Measurements from ENCODE around the gene COL4A3.
"Not testable (repeated sequence)": the region's sequence is repeated elsewhere in the genome, so short reads cannot be mapped to it uniquely, and the experiment has no call there.

COL4A3 gene

GRCh38 chr2:227219312-227220105 is 55.1 kb downstream of the COL4A3 start:
- no peak for DNase-seq

- DNase-seq, result no peak
Observed at GRCh38 chr2:227221120-227221519, 56.7 kb downstream of the COL4A3 start.

- DNase-seq, result no peak
Observed at GRCh38 chr2:227222292-227222691, 57.9 kb downstream of the COL4A3 start.

- DNase-seq, result not testable (repeated sequence)
Observed at GRCh38 chr2:227225641-227226040, 61.2 kb downstream of the COL4A3 start.

- DNase-seq, result no peak
Observed at GRCh38 chr2:227228061-227228667, 63.7 kb downstream of the COL4A3 start.

- no peak for DNase-seq
Observed at GRCh38 chr2:227230151-227230550, 65.7 kb downstream of the COL4A3 start.

GRCh38 chr2:227234429-227234828 is 70.0 kb downstream of the COL4A3 start:
- DNase-seq, result no peak

GRCh38 chr2:227237786-227238185 is 73.4 kb downstream of the COL4A3 start:
- DNase-seq, result no peak

GRCh38 chr2:227238238-227239237 is 74.1 kb downstream of the COL4A3 start:
- peak; percentile 54 for DNase-seq

GRCh38 chr2:227241005-227241404 is 76.6 kb downstream of the COL4A3 start:
- DNase-seq, result no peak

- DNase-seq, result no peak
Observed at GRCh38 chr2:227248876-227249275, 84.5 kb downstream of the COL4A3 start.

GRCh38 chr2:227252831-227253230 is 88.4 kb downstream of the COL4A3 start:
- no peak for DNase-seq

GRCh38 chr2:227256605-227257004 is 92.2 kb downstream of the COL4A3 start:
- no peak for DNase-seq

- no peak for DNase-seq
Observed at GRCh38 chr2:227257820-227258219, 93.4 kb downstream of the COL4A3 start.

GRCh38 chr2:227260041-227260440 is 95.6 kb downstream of the COL4A3 start:
- no peak for DNase-seq

GRCh38 chr2:227267410-227268115 is 103.1 kb downstream of the COL4A3 start:
- no peak for DNase-seq

GRCh38 chr2:227280895-227281294 is 116.5 kb downstream of the COL4A3 start:
- DNase-seq, result no peak

- no peak for DNase-seq
Observed at GRCh38 chr2:227285741-227286236, 121.4 kb downstream of the COL4A3 start.

GRCh38 chr2:227287771-227288170 is 123.3 kb downstream of the COL4A3 start:
- no peak for DNase-seq

GRCh38 chr2:227292314-227292713 is 127.9 kb downstream of the COL4A3 start:
- DNase-seq, result no peak

- DNase-seq, result no peak
Observed at GRCh38 chr2:227293531-227293930, 129.1 kb downstream of the COL4A3 start.

GRCh38 chr2:227295806-227296205 is 131.4 kb downstream of the COL4A3 start:
- no peak for DNase-seq
